ENCODE data around the gene IMP4. TPM values are rescaled to one million over a fixed set of nuclear protein-coding genes. Genes with fewer than 3 reads are reported as not detected.
A peak's percentile ranks its signal among the peaks of the same experiment; 100 is the strongest.

Gene IMP4
- total and polyA plus RNA-seq, 2 experiments from 2014 or later = 87.8 to 147 TPM

DNA sequence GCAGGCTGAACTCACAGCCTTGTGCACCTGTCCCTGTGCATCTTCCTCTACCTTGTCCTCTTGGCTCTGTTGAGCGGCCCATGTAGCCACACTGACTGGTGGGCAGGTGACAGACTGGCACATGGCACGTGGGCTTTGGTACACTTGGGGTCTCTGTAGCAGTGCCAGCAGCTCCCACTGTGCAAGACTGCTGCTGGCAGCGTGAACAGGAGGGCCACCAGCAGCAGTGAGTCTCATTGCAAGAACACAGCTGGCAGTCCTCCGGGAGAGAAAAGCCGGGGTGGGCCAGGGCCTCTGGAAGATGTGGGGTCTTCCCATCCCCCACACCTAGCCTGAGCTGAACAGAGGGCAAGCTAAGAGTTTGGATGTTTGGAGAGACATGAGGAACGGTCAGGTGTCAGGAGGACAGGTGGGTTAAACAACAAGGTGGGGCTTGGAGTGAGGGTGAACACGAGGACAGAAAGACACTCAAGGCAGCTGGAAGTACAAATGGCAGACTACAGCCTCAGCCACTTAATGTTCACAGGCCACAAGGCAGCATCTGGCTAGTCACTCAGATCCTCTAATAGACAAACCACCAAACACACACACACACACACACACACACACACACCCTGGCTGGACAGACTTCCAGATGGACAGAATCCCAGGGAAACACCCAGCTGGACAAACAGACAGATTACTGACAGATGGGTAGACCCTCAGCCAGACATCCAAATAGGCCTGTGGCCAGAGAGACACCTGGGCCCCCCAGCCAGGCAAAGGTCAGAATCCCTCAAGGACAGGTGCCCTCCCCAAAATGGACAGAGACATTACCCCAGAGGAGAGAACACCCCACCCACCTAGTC lies 10.8 kb downstream of the IMP4 start (continued):
- TF ChIP-seq, protein P1, sequence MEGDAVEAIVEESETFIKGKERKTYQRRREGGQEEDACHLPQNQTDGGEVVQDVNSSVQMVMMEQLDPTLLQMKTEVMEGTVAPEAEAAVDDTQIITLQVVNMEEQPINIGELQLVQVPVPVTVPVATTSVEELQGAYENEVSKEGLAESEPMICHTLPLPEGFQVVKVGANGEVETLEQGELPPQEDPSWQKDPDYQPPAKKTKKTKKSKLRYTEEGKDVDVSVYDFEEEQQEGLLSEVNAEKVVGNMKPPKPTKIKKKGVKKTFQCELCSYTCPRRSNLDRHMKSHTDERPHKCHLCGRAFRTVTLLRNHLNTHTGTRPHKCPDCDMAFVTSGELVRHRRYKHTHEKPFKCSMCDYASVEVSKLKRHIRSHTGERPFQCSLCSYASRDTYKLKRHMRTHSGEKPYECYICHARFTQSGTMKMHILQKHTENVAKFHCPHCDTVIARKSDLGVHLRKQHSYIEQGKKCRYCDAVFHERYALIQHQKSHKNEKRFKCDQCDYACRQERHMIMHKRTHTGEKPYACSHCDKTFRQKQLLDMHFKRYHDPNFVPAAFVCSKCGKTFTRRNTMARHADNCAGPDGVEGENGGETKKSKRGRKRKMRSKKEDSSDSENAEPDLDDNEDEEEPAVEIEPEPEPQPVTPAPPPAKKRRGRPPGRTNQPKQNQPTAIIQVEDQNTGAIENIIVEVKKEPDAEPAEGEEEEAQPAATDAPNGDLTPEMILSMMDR (conservative IDR thresholded peaks at IDR 0.05; ENCODE audit: low read depth in 2 of 2) = no peak
- TF ChIP-seq EZH2phosphoT487 (IDR thresholded peaks at IDR 0.05; ENCODE audit: unreplicated experiment) (no peak), CREB1 (CRISPR knock-in tag; IDR thresholded peaks at IDR 0.05; ENCODE audit: low read depth) (no peak), POLR2AphosphoS5 (IDR thresholded peaks at IDR 0.05; ENCODE audit: low read depth) (no peak)
- TF ChIP-seq, protein P2, sequence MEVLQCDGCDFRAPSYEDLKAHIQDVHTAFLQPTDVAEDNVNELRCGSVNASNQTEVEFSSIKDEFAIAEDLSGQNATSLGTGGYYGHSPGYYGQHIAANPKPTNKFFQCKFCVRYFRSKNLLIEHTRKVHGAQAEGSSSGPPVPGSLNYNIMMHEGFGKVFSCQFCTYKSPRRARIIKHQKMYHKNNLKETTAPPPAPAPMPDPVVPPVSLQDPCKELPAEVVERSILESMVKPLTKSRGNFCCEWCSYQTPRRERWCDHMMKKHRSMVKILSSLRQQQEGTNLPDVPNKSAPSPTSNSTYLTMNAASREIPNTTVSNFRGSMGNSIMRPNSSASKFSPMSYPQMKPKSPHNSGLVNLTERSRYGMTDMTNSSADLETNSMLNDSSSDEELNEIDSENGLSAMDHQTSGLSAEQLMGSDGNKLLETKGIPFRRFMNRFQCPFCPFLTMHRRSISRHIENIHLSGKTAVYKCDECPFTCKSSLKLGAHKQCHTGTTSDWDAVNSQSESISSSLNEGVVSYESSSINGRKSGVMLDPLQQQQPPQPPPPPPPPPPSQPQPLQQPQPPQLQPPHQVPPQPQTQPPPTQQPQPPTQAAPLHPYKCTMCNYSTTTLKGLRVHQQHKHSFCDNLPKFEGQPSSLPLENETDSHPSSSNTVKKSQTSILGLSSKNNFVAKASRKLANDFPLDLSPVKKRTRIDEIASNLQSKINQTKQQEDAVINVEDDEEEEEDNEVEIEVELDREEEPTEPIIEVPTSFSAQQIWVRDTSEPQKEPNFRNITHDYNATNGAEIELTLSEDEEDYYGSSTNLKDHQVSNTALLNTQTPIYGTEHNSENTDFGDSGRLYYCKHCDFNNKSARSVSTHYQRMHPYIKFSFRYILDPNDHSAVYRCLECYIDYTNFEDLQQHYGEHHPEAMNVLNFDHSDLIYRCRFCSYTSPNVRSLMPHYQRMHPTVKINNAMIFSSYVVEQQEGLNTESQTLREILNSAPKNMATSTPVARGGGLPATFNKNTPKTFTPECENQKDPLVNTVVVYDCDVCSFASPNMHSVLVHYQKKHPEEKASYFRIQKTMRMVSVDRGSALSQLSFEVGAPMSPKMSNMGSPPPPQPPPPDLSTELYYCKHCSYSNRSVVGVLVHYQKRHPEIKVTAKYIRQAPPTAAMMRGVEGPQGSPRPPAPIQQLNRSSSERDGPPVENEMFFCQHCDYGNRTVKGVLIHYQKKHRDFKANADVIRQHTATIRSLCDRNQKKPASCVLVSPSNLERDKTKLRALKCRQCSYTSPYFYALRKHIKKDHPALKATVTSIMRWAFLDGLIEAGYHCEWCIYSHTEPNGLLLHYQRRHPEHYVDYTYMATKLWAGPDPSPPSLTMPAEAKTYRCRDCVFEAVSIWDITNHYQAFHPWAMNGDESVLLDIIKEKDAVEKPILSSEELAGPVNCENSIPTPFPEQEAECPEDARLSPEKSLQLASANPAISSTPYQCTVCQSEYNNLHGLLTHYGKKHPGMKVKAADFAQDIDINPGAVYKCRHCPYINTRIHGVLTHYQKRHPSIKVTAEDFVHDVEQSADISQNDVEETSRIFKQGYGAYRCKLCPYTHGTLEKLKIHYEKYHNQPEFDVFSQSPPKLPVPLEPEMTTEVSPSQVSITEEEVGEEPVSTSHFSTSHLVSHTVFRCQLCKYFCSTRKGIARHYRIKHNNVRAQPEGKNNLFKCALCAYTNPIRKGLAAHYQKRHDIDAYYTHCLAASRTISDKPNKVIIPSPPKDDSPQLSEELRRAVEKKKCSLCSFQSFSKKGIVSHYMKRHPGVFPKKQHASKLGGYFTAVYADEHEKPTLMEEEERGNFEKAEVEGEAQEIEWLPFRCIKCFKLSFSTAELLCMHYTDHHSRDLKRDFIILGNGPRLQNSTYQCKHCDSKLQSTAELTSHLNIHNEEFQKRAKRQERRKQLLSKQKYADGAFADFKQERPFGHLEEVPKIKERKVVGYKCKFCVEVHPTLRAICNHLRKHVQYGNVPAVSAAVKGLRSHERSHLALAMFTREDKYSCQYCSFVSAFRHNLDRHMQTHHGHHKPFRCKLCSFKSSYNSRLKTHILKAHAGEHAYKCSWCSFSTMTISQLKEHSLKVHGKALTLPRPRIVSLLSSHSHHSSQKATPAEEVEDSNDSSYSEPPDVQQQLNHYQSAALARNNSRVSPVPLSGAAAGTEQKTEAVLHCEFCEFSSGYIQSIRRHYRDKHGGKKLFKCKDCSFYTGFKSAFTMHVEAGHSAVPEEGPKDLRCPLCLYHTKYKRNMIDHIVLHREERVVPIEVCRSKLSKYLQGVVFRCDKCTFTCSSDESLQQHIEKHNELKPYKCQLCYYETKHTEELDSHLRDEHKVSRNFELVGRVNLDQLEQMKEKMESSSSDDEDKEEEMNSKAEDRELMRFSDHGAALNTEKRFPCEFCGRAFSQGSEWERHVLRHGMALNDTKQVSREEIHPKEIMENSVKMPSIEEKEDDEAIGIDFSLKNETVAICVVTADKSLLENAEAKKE (CRISPR knock-in tag; IDR thresholded peaks at IDR 0.05) = no peak

GRCh38 chr2:130354139-130354428 lies 11.4 kb downstream of the IMP4 start:
- no peaks in the 10 kb centered on the region for H3K9me3 Mint-ChIP-seq
- no peak overlapping the region for H3K27ac Mint-ChIP-seq
- peaks cover 13% of the 10 kb centered on the region for H3K4me1 Mint-ChIP-seq
- Histone ChIP-seq H3K36me3 (ENCODE audit: insufficient read depth) (no peaks in the 10 kb centered on the region), H3K9me2 (ENCODE audit: insufficient read depth) (no peaks in the 10 kb centered on the region), H3K4me3 (no peak overlapping the region), H3K27ac (ENCODE audit: low read depth) (no peak overlapping the region), H3K4me1 (ENCODE audit: insufficient read depth) (no peaks in the 10 kb centered on the region), H2AFZ (no peak overlapping the region), H3K27me3 (ENCODE audit: insufficient read depth) (peaks cover 38% of the 10 kb centered on the region), H4K20me1 (replicated peaks; ENCODE audit: insufficient read depth) (peaks cover 5% of the 10 kb centered on the region), H3K79me2 (replicated peaks; ENCODE audit: insufficient read depth) (no peaks in the 10 kb centered on the region), H3K4me2 (no peak overlapping the region), H3F3A (replicated peaks; ENCODE audit: low read depth) (no peaks in the 10 kb centered on the region)
- ATAC-seq = no peak
- DNase-seq (ENCODE audit: low spot score) = no peak
- peak overlapping the region; percentile 79; the same call in 2 of the 3 replicates for H3K4me3 Mint-ChIP-seq
- peaks cover 27% of the 10 kb centered on the region for H3K27me3 Mint-ChIP-seq (ENCODE audit: insufficient read depth, low read depth, poor library complexity)
- H3K36me3 Mint-ChIP-seq (ENCODE audit: low read depth) = peaks cover 2% of the 10 kb centered on the region; the same call in 1 of the 3 replicates
- TF ChIP-seq, protein P2 (CRISPR knock-in tag; IDR thresholded peaks at IDR 0.05) = no peak
- TF ChIP-seq EZH2phosphoT487 (IDR thresholded peaks at IDR 0.05; ENCODE audit: unreplicated experiment) (no peak), STAT1 (IDR thresholded peaks at IDR 0.05; ENCODE audit: unreplicated experiment) (no peak), NANOG (IDR thresholded peaks at IDR 0.05; ENCODE audit: borderline replicate concordance) (no peak)

All from GM23338 (cell line).